Ovary (tissue), 9 donors: ENCODE data around the gene GTF2IRD1. TPM values are rescaled to one million over a fixed set of nuclear protein-coding genes. Genes with fewer than 3 reads are reported as not detected.
"Not testable (repeated sequence)": the region's sequence is repeated elsewhere in the genome, so short reads cannot be mapped to it uniquely, and the experiment has no call there.

Source experiments
- DNase-seq, 5 donors: peaks; one replicate each; pipeline ENCODE4 v3.0.0-alpha.2; 2019 to 2020
- H3K27ac ChIP-seq, 2 donors: fragments of 200-600 bp; one replicate each; pipeline versions ENCODE4 v1.5.1 to v1.8.0; 2019 to 2022
- H3K27me3 ChIP-seq: fragments of 200-600 bp; one replicate; pipeline ENCODE4 v1.8.0; 2022
- H3K36me3 ChIP-seq: fragments of 200-600 bp; sonication (generic); one replicate; pipeline ENCODE4 v1.5.1; 2019
- H3K4me1 ChIP-seq: one replicate; pipeline ENCODE4 v1.8.1; 2013; ENCODE audit warnings: mild to moderate bottlenecking, moderate library complexity; ENCODE audit not compliant: insufficient read depth
- H3K4me3 ChIP-seq: fragments of 200-600 bp; sonication (generic); one replicate; pipeline ENCODE4 v1.5.1; 2017
- H3K9me3 ChIP-seq, 2 donors: fragments of 200-600 bp in 1 of 2; sonication (generic) in 1 of 2; one replicate each; pipeline versions ENCODE4 v1.5.1 to v1.8.1; 2013 to 2019; ENCODE audit warnings: mild to moderate bottlenecking in 1 of 2, moderate library complexity in 1 of 2
- CTCF ChIP-seq, 3 donors: fragments of 450-650 bp in 2 of 3; fragments of 200-600 bp in 1 of 3; IDR thresholded peaks; one replicate each; pipeline versions ENCODE4 v1.5.1 to v1.8.0; 2016 to 2022; ENCODE audit warnings: antibody characterized with exemption in 3 of 3, mild to moderate bottlenecking in 1 of 3
- EP300 ChIP-seq: sonication (generic); formaldehyde crosslinking; IDR thresholded peaks from one replicate; pipeline ENCODE4 v1.6.1; 2017; ENCODE audit warnings: antibody characterized with exemption
- POLR2A ChIP-seq: fragments of 450-650 bp; IDR thresholded peaks from one replicate; pipeline ENCODE4 v1.6.1; 2017; ENCODE audit warnings: antibody characterized with exemption, mild to moderate bottlenecking, moderate library complexity
- WGBS, 3 donors: extraction: QIAGEN DNeasy Blood & Tissue Kit in 1 of 3; methylation state at CpG; one replicate each; pipeline versions ENCODE4 v1.1.5 to v1.1.7; 2013 to 2017; 5-methylcytosine and 5-hydroxymethylcytosine counted together
- intact Hi-C, 4 donors: fragments of 100-400 bp; cut with DNase I; formaldehyde crosslinking; loops; one replicate each; pipeline versions ENCODE4 v1.11.0 to v1.15.1; 2022 to 2023
- polyA plus RNA-seq, 2 donors: library from polyadenylated mRNA; stranded (reverse); fragments of 200-250 nt in 1 of 2; fragments of 350-450 nt in 1 of 2; fragmentation: Illumina TruSeq in 1 of 2; extraction: RNeasy Lipid Tissue Mini Kit (QIAGEN cat#74804) in 1 of 2; gene quantifications; one replicate each; pipeline ENCODE4 v1.2.3, GENCODE V29; 2013 to 2014
- total RNA-seq, 7 donors: library from RNA; depleted of rRNA in 2 of 7; stranded (reverse); fragments of >200 nt in 2 of 7; fragmentation: NEBNext Ultra II Directional in 3 of 7; extraction: Animal tissue kit (Norgen Biotek cat#: 25700) in 3 of 7; gene quantifications; one replicate each; pipeline versions ENCODE4 v1.1.0 to v1.2.4, GENCODE V29; 2016 to 2023
- donor health status: DM: no; HTN: no; CAD: no; lungs with moderate emphysema.
- donor health status: DM: no; HTN: no; CAD: no.
- donor health status: Bipolar disorder and iron deficiency.
- donor health status: DM: yes; HTN: yes; CAD: no.
- donor health status: DM: no; HTN: no; CAD: no.
- donor health status: DM: yes; HTN: yes; CAD: no.

GTF2IRD1 gene
- total and polyA plus RNA-seq, 9 donors, result 12.0 to 39.0 (median 28.0) TPM

GRCh38 chr7:74417419-74417971 is 36.2 kb upstream of the GTF2IRD1 start:
- intact Hi-C loops, result loop anchor here in 1 of 4 donors (5.0 kb wide), 1 partner anchor 150 kb away; no protein-coding TSS in a partner anchor
- Histone ChIP-seq H3K9me3 (no peaks in the 10 kb centered on the region), H3K4me1 (no peaks in the 10 kb centered on the region), H3K36me3 (no peaks in the 10 kb centered on the region), H3K27me3 (no peaks in the 10 kb centered on the region), H3K4me3 (no peak overlapping the region), H3K27ac (no peak overlapping the region)
- peak; percentile 61 to 79 (median 73) for DNase-seq
- WGBS, 3 donors, result 17 to 21% (median 18%) methylated on average over 16 of the region's 16 CpGs
- TF ChIP-seq CTCF (IDR thresholded peaks at IDR 0.05), result peak; percentile 92 to 95 (median 94)
- TF ChIP-seq POLR2A, result peak; percentile 21
- TF ChIP-seq EP300, result no peak

- no peaks in the 10 kb centered on the region for H3K27me3 ChIP-seq
- no peaks in the 10 kb centered on the region for H3K36me3 ChIP-seq
- H3K4me3 ChIP-seq, result no peak overlapping the region
- intact Hi-C loops, result loop anchor here in 1 of 4 donors (5.0 kb wide), 1 partner anchor 149 kb away; no protein-coding TSS in a partner anchor
- H3K9me3 ChIP-seq, result no peaks in the 10 kb centered on the region
- TF ChIP-seq POLR2A (no peak), CTCF (IDR thresholded peaks at IDR 0.05) (no peak), EP300 (no peak)
- H3K4me1 ChIP-seq, result no peaks in the 10 kb centered on the region
- no peak overlapping the region for H3K27ac ChIP-seq
- DNase-seq, result no peak
- WGBS, 3 donors, result 65 to 83% (median 73%) methylated on average over 8 of the region's 8 CpGs
Observed at GRCh38 chr7:74418076-74418475, 35.6 kb upstream of the GTF2IRD1 start.

GRCh38 chr7:74418538-74418937 is 35.2 kb upstream of the GTF2IRD1 start:
- H3K27me3 ChIP-seq, result no peaks in the 10 kb centered on the region
- no peak for TF ChIP-seq CTCF (IDR thresholded peaks at IDR 0.05)
- TF ChIP-seq POLR2A, result no peak
- TF ChIP-seq EP300, result no peak
- no peak overlapping the region for H3K4me3 ChIP-seq
- H3K27ac ChIP-seq, result no peak overlapping the region
- 81 to 89% (median 82%) methylated on average over 10 of the region's 10 CpGs for WGBS, 3 donors
- H3K36me3 ChIP-seq, result no peaks in the 10 kb centered on the region
- no peaks in the 10 kb centered on the region for H3K9me3 ChIP-seq
- intact Hi-C loops, result loop anchor here in 1 of 4 donors (5.0 kb wide), 1 partner anchor 149 kb away; no protein-coding TSS in a partner anchor
- DNase-seq, result no peak
- no peaks in the 10 kb centered on the region for H3K4me1 ChIP-seq

- H3K4me1 ChIP-seq, H3K36me3 ChIP-seq, H3K27ac ChIP-seq, H3K27me3 ChIP-seq, H3K9me3 ChIP-seq, H3K4me3 ChIP-seq, DNase-seq: not testable (repeated sequence)
- 41 to 61% (median 54%) methylated on average over 4 of the region's 4 CpGs for WGBS, 3 donors
- intact Hi-C loops, result loop anchor here in 1 of 4 donors (5.0 kb wide), 1 partner anchor 148 kb away; no protein-coding TSS in a partner anchor
Observed at GRCh38 chr7:74419232-74419631, 34.5 kb upstream of the GTF2IRD1 start.

GRCh38 chr7:74420006-74420405 is 33.7 kb upstream of the GTF2IRD1 start:
- DNase-seq, result no peak

More at GRCh38 chr7:74420006-74420405, 33.7 kb upstream of the GTF2IRD1 start:
- no peak overlapping the region for H3K4me3 ChIP-seq
- WGBS, 3 donors, result 83 to 87% (median 84%) methylated on average over 4 of the region's 4 CpGs
- no peaks in the 10 kb centered on the region for H3K4me1 ChIP-seq
- H3K36me3 ChIP-seq, result no peaks in the 10 kb centered on the region
- H3K27ac ChIP-seq, result no peak overlapping the region
- intact Hi-C loops, result loop anchor here in 1 of 4 donors (10.0 kb wide), 1 partner anchor 125 kb away; no protein-coding TSS in a partner anchor
- no peak for TF ChIP-seq EP300
- TF ChIP-seq POLR2A, result no peak
- TF ChIP-seq CTCF (IDR thresholded peaks at IDR 0.05), result no peak
- no peaks in the 10 kb centered on the region for H3K27me3 ChIP-seq
- no peaks in the 10 kb centered on the region for H3K9me3 ChIP-seq
